Stimulated activated CD4-positive, alpha-beta T cell treated with anti-CD3 and anti-CD28 coated beads, Interleukin-4, amount 100 ng/mL, for 48 hours (primary cell): ENCODE results near the gene ZC3H8.

Experiments
- DNase-seq, 2 donors: peaks; one replicate each; pipeline ENCODE4 v3.0.0-alpha.2; 2020; ENCODE audit warnings: low read depth in 2 of 2

Gene ZC3H8

DNA sequence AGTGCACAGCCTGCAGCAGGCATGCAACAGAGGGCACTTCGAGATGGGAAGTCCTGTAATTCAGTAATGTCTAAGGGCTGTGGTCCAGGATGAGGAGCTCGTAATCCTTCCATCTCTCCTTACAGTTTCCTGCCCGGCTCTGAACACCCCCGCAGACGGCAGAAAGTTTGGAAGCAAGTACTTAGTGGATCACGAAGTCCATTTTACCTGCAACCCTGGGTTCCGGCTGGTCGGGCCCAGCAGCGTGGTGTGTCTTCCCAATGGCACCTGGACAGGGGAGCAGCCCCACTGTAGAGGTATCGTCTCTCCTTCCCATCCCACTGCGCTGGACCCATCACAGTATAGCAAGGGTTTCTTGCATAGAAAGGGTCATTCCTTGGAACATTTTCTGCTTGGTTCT lies 90.0 kb downstream of the ZC3H8 start:
- DNase-seq = no peak

DNA sequence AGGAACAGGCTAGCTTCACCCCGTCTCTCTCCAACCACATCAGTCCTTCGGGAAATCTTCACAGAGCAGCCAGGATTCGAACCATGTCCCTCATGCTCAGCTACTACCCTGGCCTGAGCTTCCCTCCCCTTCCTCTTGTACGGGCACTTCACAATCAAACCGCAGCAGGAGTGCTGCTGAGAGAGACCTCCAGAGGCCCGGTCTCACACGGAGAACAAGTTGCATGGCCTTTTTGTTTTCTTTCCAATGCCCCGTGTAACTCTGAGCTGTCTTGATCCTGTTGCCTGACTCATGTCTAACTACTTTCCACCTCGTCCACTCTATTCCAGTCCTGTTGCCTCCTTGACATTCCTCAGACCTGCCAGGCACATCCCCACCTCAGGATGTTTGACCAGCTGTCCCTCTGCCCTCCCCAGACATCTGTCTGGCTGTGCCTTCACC lies 91.3 kb downstream of the ZC3H8 start:
- no peak for DNase-seq

DNA sequence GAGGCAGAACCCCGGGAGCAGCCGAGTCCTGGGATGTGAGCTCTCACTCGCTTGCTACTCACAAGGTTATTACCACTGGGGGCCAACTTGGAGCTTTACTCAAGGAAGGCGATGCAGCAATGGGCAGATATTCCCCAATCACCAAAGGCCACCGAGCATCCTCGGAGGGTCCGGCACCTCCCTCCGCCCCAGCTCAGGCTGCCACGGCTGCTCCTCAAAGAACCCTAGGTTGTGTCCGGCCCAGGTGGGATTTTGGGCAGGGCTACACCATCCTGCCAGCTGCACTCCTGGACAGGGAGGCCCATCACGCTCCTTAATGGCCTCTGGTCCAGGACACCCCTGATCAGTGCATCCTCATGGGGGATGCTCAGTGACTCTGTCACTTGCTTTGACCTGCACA lies 91.9 kb downstream of the ZC3H8 start:
- DNase-seq = no peak

DNA sequence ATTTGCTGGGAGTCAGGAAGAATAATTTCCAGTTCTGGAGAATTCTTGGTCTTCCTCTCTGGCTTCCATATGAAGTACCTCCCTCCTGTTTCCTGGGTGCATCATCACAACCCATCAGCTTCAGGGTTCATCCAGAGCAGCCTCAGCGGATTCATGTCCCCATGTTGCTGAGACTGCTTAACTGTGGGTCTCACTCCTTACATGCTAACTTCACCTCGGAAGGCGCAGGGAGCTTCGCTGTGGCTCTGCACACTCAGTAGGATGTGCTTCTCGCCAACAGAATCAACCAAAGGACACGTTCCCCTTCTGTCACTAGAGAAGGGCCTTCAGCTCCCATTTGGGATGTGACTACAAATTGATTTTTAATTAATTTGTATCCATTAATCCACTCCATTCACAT lies 92.5 kb downstream of the ZC3H8 start:
- no peak for DNase-seq
